GM10266 (cell line): ENCODE results near the gene IL5RA.

Source experiments
- DNase-seq: peaks from one replicate; pipeline ENCODE4 v3.0.0; 2012; ENCODE audit errors: extremely low spot score
- CTCF ChIP-seq: IDR thresholded peaks from 2 replicates; pipeline ENCODE4 v1.5.1; 2012; ENCODE audit warnings: mild to moderate bottlenecking, low read depth; ENCODE audit not compliant: control insufficient read depth, insufficient read depth; ENCODE audit errors: missing control alignments

Gene IL5RA

DNA sequence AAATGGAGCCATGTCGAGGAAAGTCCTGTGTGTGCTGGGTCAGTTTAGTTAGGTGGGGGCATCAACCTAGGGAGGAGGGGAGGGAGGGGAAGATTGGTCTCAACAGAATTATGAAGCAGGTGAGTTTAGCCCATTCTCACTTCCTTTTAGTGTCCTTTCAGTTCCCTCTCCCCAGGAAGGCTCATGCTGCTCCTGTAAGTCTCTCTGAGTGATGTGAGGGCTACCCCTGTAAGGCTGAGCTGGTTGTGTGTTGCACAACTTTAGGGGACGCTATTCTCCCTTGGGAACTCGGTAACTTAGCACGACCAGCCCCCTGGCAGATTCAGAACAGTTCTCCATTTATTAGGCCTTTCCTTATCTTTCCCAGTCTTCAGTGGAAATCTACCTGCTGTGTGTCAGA lies 21.2 kb downstream of the IL5RA start:
- TF ChIP-seq CTCF, result no peak

GRCh38 chr3:3087716-3088465 lies 22.3 kb downstream of the IL5RA start:
- TF ChIP-seq CTCF, result no peak
- no peak for DNase-seq

More for the DNA sequence above, 21.2 kb downstream of the IL5RA start:
- no peak for DNase-seq

GRCh38 chr3:3087279-3087678 lies 22.9 kb downstream of the IL5RA start:
- DNase-seq, result no peak
- TF ChIP-seq CTCF, result no peak

DNA sequence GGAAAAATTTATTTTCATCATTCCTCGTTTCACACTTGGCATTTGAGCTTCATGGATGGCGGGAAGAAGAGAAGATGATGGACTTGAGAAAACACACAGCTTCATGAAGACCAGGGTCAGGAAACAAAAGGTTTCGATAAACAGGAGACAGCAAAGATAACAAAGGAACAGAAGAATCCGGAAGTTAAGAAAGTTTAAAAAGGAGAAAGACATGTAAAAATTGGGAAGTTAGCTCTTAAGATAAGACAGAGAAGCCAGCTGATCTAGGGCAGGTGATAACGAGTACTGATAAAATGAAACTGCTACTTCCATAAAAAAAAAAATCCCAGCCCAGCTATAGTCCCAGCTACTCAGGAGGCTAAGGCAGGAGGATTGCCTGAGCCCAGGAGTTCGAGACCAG lies 23.9 kb downstream of the IL5RA start:
- no peak for TF ChIP-seq CTCF
- DNase-seq, result no peak

DNA sequence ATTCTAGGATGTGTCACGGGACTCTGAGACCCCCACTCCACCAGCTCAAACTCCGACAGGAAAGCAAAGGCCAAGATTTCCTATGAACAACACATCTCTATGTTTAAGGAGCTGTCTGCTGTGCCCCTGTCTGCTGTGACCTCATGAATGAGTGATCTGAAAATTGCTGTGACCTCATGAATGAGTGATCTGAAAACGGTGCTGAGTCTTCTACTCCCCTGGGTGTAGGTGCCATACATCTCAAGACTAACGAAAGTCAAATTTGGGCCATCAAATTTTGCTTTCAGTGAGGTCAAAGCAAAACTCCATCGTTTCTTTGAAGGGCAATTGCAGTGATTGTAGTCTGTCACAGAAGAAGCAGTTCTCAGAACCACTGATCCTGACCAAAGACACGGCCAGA lies 24.4 kb downstream of the IL5RA start:
- TF ChIP-seq CTCF, result no peak
- no peak for DNase-seq

DNA sequence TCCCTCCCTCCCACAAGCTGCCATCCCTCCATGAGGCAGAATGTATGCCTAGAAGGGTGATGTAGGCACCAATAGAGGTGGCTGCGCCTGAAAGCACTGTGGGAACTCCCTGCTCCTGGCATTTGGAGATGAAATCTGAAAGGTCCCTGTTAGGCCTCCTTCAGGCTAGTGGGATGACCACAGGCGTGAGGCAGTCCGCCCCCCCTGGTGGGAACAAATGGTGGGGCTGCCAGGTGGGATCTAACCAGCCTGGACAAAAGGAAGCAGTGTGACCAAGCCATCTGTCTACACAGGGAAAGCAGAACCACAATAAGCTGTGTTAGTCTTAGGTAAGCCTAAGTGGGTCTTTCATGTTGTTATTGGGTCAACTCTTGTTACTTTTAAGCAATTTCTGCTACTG lies 25.3 kb downstream of the IL5RA start:
- no peak for TF ChIP-seq CTCF
- no peak for DNase-seq

DNA sequence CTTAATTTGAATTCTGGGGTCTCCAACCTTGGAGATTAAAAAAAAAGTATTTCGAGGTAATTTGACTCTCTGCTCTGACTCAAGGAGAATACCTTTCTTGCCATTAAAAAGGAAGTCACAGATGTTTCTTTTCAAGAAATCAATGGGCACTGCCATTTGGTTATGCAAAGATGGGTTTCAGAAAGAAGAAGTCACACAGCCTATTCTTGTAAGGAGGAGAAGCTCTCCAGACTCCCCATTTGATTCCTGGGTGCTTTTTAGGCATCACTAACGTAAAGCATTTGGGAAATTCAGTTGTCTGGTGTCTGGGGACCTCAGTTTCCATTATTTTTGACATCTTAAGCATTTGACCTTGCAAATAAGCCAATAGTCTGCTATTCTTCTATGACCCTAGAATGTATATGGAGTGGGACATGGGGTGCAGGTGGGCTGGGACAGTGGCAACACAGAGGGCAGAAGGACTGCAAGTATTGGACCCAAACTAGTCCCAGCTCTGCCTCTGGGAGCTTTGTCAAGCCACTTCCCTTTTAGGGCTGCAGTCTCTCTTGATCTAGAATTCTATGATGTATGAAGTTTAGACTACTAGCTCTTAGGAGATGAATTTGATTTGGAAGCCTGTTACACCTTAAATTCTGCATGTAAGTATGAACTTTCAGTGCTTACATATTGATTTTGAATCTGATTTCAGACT lies 27.8 kb downstream of the IL5RA start:
- TF ChIP-seq CTCF, result no peak
- no peak for DNase-seq
